Fibroblast of mammary gland (primary cell): ENCODE measurements around the gene CSGALNACT2.

Source experiments
- DNase-seq: peaks from one replicate; pipeline ENCODE4 v3.0.0-alpha.2; 2010; ENCODE audit warnings: low read depth
- H3K4me3 ChIP-seq: 2 replicates; pipeline ENCODE4 v1.5.1; 2011; ENCODE audit warnings: low read depth, mild to moderate bottlenecking, low read length, moderate library complexity; ENCODE audit not compliant: control insufficient read depth
- CTCF ChIP-seq: conservative IDR thresholded peaks from 2 replicates; pipeline ENCODE4 v1.5.1; 2011; ENCODE audit warnings: low read depth, low read length, inconsistent platforms; ENCODE audit not compliant: control insufficient read depth, insufficient read depth

CSGALNACT2 gene

GRCh38 chr10:43151371-43151770, 13.1 kb downstream of the CSGALNACT2 start:
- no peak overlapping the region for H3K4me3 ChIP-seq
- no peak for TF ChIP-seq CTCF

GRCh38 chr10:43153901-43154300, 15.7 kb downstream of the CSGALNACT2 start:
- no peak for TF ChIP-seq CTCF
- DNase-seq, result no peak

More at GRCh38 chr10:43151371-43151770, 13.1 kb downstream of the CSGALNACT2 start:
- DNase-seq, result no peak

GRCh38 chr10:43155221-43155620, 17.0 kb downstream of the CSGALNACT2 start:
- TF ChIP-seq CTCF, result no peak
- H3K4me3 ChIP-seq, result no peak overlapping the region
- no peak for DNase-seq

More at GRCh38 chr10:43153901-43154300, 15.7 kb downstream of the CSGALNACT2 start:
- no peak overlapping the region for H3K4me3 ChIP-seq

GRCh38 chr10:43155741-43156140, 17.5 kb downstream of the CSGALNACT2 start:
- H3K4me3 ChIP-seq, result no peak overlapping the region
- no peak for DNase-seq
- no peak for TF ChIP-seq CTCF

- H3K4me3 ChIP-seq, result no peak overlapping the region
- no peak for DNase-seq
- no peak for TF ChIP-seq CTCF
Observed at GRCh38 chr10:43156590-43157341, 18.5 kb downstream of the CSGALNACT2 start.

DNA sequence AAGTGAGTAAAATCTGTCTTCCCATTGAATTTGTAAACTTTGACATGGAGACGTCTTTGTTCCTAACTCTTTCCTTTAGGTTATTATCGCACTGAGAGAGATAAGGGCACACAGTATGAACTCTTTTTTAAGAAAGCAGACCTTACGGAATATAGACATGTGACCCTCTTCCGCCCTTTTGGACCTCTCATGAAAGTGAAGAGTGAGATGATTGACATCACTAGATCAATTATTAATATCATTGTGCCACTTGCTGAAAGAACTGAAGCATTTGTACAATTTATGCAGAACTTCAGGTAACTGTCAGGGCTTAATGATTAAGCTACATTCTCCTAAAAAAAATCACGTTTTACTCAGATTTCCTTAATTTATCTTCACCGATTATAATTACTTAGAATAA, 20.4 kb downstream of the CSGALNACT2 start:
- DNase-seq, result no peak

More for the DNA sequence above, 20.4 kb downstream of the CSGALNACT2 start:
- no peak overlapping the region for H3K4me3 ChIP-seq
- no peak for TF ChIP-seq CTCF
